IPS-11a (cell line): Measurements from ENCODE around the gene COLGALT1.
"Not testable (repeated sequence)": the region's sequence is repeated elsewhere in the genome, so short reads cannot be mapped to it uniquely, and the experiment has no call there.

Source experiments
- H3K4me3 ChIP-seq: one replicate; pipeline ENCODE4 v1.5.1; 2013; ENCODE audit warnings: low read depth, low read length, control low read depth

COLGALT1 gene

DNA sequence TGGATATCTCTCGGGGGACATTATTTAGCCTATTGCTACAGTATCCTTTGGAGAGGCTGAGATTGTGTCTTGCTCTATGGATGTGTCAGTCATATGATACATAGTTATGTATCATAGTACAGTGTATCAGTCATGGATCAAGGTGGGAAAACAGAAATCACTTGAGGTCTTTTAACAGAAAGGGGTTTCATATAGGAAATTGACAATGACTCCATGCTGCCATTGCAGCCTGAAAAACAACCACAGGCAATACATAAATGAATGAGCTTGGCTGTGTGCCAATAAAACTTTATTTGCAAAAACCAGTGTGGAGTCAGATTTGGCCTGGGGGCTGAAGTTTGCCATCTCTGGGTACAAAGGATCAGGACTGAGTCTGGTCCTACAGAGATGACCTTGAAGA, 35.4 kb downstream of the COLGALT1 start:
- H3K4me3 ChIP-seq, result no peak overlapping the region

- not testable (repeated sequence) for H3K4me3 ChIP-seq
Measured at GRCh38 chr19:17594296-17594695, 38.8 kb downstream of the COLGALT1 start.

GRCh38 chr19:17598063-17598462, 42.6 kb downstream of the COLGALT1 start:
- H3K4me3 ChIP-seq, result not testable (repeated sequence)

DNA sequence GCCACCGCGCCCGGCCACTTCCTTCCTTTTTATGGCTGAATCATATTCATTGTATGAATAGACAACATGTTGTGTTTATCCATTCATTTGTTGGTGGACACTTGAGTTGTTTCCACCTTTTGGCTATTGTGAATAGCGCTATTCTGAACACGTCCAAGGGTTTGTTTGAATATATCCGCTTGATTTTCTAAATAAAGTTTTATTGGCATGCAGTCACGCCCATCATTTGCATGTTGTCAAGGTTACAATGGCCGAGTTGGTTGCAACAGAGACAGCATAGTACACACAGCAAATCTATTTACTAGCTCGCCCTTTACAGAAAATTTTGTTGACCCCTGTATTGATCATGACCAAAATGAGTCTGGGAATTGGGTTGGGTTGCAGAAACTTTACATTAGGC, 43.5 kb downstream of the COLGALT1 start:
- H3K4me3 ChIP-seq, result no peak overlapping the region

DNA sequence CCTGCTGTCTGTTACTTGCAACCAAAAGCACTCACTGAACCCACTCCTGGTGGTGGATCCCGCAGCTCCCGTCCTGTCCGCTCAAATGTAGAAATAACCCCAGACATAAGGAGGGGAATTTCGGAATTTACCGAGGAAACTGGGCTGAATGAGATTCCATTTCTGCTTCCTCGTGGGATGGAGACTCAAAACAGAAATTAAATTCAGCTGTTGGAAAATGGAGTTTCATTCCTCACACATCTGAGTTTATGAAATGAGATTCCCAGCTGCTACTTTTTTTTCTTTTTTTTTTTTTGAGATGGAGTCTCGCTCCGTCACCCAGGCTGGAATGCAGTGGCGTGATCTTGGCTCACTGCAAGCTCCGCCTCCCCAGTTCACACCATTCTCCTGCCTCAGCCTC, 44.3 kb downstream of the COLGALT1 start:
- H3K4me3 ChIP-seq, result no peak overlapping the region

- no peak overlapping the region for H3K4me3 ChIP-seq
Measured at GRCh38 chr19:17601683-17602082, 46.2 kb downstream of the COLGALT1 start.

- H3K4me3 ChIP-seq, result no peak overlapping the region
Measured at GRCh38 chr19:17602217-17602616, 46.8 kb downstream of the COLGALT1 start.

- H3K4me3 ChIP-seq, result no peak overlapping the region
Measured at GRCh38 chr19:17602872-17603510, 47.5 kb downstream of the COLGALT1 start.

- no peak overlapping the region for H3K4me3 ChIP-seq
Measured at GRCh38 chr19:17604372-17605025, 49.0 kb downstream of the COLGALT1 start.

- H3K4me3 ChIP-seq, result no peak overlapping the region
Measured at GRCh38 chr19:17605117-17605516, 49.7 kb downstream of the COLGALT1 start.

DNA sequence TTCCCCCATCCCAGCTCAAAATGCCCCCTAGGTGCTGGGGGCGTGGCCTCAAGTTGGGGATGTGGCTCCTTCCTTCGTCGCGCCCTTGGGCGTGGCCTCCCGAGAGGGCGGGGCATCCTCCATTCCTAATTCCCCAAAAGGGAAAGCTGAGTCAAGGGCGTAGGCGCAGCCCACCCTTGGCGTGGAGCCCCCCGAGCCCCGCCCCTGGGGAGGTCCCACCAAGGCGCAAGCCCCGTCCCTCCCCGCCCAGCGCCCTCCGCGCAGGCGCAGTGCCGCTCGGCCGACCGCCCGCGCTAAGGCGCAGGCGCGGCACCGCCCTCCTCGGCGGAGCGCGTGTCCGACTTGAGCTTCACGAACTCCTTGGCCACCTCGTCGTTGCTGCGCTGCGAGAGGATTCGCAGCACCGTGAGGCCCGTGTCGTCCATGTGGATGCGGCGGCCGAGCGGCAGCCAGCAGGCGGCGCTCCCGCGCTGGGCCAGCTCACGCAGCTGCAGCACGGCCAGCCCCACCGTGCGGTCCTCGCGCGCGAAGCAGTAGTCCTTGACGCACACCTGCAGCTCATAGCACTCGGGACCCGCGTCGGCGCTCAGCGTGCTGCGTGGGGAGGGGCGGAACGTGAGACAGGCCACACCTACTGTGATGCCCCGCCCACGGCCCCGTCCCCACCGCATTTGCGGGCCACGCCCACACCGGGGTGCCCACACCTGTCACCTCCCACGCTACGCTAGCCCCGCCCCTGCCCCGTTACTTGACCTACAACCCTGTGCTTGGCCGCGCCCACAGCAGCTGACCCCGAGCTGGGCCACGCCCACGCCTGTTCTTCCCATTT, 50.5 kb downstream of the COLGALT1 start:
- peak overlapping the region; percentile 47 for H3K4me3 ChIP-seq

DNA sequence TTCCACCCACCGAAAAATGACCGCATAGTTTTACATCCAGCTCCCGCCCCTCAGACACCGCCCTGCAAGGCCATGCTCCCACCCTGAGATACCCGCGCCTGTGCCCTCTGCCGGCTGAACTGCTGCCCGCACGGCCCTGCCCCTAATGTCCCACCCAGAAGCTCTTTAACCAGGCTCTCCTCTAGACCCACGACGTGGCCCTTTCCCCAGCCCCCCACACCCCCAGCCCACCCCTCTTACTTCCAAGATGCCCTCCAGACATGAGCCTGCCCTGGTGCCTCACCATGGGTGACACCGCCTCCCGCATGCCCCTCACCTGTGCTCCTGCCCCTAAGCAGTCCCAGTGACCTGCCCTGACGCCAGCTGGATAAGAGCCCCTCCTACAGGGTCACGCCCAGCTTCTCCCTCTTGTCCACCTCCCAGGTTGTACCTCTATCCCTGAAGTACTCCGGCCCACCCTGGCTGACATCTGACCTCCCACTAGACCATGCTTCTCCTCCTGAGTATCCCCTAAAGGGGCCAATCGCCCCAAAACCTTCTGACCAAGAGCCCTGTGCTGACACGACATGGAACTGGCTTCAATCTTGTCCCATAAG, 51.2 kb downstream of the COLGALT1 start:
- H3K4me3 ChIP-seq, result peak overlapping the region; percentile 47

- no peak overlapping the region for H3K4me3 ChIP-seq
Measured at GRCh38 chr19:17607936-17608335, 52.5 kb downstream of the COLGALT1 start.

GRCh38 chr19:17610384-17610783, 54.9 kb downstream of the COLGALT1 start:
- no peak overlapping the region for H3K4me3 ChIP-seq

DNA sequence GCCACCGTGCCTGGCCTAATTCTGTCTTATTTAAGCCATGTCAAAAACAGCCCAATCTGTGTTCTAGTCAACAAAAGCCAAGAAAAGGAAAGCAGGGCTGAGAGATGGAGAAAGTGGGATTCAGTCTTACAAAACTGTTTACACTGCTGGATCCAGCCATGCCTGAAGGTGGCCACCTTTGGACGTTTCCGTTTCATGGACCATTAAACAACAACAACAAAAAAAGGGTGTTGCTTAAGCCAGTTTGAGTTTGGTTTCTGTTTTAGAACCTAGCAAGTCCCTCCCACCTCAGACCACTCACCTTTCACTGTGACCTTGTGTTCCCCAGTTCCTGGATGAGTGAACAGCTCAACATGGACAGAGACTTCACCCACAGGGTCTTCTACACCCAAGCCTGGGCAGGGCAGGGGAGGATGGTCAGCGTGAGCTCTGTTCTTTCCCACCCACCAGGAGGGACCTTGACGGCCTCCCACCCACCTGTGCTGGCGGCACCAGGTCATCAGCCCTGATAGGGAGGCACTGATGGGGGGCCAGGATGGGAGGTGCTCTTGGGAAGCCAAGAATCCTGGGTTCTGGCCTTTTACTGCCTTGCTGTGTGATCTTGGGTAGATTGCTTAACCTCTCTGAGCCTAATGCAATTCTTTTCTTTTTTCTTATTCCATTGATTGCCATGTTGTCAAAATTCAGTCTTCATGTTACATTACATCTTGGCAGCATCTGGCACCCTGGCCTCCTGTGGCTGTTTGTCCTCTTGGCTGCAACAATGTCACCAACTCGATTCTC, 56.2 kb downstream of the COLGALT1 start:
- H3K4me3 ChIP-seq, result no peak overlapping the region

- no peak overlapping the region for H3K4me3 ChIP-seq
Measured at GRCh38 chr19:17614476-17614875, 59.0 kb downstream of the COLGALT1 start.

DNA sequence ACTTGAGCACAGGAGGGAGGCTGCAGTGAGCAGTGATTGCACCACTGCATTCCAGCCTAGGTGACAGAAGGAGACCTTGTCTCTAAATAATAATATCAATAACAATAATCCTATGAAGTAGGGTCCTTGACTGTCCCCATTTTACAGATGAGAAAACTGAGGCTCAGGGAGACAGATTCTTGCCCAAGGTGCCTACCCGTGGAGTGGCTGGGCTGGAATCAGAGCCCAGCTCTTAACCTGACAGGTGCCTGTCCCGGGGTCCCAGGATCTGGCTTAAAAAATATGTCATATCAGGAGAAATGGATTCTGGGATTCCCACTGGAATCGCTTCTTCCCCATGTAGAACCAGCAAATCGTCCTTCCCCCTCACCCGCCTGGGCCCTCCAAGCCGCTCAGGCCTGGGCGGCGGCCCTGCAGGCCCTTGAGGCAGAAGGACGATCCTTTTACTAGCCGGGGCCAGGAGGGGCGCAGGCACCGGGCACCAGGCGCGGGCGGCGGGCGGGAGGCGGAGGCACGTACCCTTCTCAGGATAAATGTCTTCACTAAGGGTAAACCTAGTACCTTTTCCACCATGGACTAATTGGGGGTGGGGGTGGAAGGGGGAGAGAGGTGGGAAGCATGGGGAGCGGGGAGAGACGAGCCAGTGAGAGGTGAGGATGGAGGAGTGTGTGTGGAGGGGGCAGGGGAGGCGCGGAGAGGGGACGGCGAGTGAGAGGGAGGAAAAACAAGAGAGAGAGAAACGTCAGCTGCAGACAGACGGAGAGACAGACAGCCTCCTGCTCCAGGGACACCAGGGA, 60.6 kb downstream of the COLGALT1 start:
- H3K4me3 ChIP-seq, result peak overlapping the region; percentile 13

GRCh38 chr19:17616686-17616960, 61.2 kb downstream of the COLGALT1 start:
- peak overlapping the region; percentile 13 for H3K4me3 ChIP-seq

DNA sequence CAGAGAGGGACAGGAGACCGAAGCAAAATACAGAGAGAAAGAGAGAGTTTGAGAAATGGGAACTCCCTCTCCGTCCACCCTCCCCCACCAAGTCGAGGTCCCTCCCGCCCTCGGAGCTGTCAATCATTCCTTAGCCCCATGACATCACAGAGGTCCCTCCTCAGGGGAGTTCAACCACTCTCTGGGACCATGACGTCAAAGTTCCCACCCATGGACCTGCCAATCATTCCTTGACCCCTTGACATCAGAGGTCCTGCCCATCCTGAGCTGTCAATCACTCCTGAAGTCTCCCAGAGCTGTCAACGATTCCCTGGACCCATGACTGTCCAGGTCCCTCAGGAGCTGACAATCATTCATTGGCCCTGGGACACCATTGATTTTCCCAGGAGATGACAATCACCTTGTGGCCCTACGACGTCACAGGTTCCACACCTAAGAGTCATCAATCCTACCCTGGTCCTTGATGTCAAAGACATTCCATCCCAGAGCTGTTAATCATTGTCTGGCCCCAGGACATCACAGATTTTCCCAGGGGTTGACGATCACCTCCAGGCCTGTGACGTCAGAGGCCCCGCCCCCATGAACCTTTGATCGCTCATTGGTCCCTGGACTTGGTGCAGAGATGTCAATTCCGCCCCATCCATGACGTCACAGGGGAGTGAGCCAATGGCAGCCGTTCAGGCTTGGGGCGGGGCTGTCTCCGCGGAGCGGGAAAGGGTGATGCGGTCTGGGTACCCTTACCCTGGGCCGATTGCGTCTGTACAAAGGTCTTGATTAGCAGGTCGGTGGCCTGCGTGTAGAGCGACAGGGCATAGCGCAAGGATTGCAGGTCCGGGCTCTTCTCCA, 61.7 kb downstream of the COLGALT1 start:
- H3K4me3 ChIP-seq, result no peak overlapping the region
